D721Med (cell line): ENCODE measurements around the gene IPO11.

ENCODE experiments used
- DNase-seq: peaks from one replicate; pipeline ENCODE4 v3.0.0; 2011; ENCODE audit warnings: low spot score; ENCODE audit not compliant: insufficient read length
- FAIRE-seq: peaks from 2 replicates; lab custom pipeline; 2011; peaks lifted over from hg19 to GRCh38; lab: Jason Lieb, UNC
- TF ChIP-seq, protein P1 (sequence below): IDR thresholded peaks from 2 replicates; pipeline ENCODE4 v1.5.1; 2012; ENCODE audit warnings: mild to moderate bottlenecking, control low read depth; ENCODE audit not compliant: insufficient read depth; ENCODE audit errors: missing control alignments

IPO11 gene

DNA sequence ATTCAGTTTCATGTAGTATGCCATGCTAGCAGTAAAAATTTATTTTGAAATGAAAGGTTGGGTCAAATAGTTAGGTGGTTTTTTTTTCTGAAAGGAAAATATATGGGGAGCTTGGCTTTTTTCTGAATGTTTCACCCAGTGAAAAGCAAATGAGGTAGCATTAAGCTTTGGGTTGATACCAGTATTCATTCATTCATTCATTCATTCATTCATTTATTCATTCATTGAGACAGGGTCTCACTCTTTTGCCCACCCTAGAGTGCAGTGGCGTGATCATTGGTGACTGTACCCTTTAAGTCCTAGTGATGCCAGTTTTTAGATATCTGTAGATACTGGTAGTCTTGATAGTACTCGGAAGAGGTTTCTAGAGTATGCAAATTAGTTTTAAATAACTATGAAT, 123.7 kb downstream of the IPO11 start:
- FAIRE-seq = no peak
- TF ChIP-seq, protein P1, sequence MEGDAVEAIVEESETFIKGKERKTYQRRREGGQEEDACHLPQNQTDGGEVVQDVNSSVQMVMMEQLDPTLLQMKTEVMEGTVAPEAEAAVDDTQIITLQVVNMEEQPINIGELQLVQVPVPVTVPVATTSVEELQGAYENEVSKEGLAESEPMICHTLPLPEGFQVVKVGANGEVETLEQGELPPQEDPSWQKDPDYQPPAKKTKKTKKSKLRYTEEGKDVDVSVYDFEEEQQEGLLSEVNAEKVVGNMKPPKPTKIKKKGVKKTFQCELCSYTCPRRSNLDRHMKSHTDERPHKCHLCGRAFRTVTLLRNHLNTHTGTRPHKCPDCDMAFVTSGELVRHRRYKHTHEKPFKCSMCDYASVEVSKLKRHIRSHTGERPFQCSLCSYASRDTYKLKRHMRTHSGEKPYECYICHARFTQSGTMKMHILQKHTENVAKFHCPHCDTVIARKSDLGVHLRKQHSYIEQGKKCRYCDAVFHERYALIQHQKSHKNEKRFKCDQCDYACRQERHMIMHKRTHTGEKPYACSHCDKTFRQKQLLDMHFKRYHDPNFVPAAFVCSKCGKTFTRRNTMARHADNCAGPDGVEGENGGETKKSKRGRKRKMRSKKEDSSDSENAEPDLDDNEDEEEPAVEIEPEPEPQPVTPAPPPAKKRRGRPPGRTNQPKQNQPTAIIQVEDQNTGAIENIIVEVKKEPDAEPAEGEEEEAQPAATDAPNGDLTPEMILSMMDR = no peak

DNA sequence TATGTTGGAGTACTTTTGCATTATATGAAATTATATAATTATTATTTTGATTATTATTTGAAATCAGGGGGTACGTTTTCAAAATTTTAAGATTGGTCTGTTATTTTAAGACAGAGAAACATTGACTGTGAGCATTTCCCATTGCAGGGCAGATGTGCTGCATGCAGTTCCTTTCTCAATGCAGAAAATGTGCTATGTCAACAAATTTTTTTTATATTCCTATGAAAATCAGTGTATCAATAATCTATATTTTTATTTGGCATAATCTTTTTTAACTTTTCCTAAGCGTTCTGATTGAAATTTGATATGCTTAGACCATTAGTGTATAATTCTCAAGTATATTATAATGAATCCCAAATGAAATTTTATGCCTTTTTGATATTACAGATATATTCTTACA, 124.2 kb downstream of the IPO11 start:
- FAIRE-seq (no peak), DNase-seq (no peak)
- TF ChIP-seq, protein P1 = no peak

More for the DNA sequence above, 123.7 kb downstream of the IPO11 start:
- DNase-seq = no peak

DNA sequence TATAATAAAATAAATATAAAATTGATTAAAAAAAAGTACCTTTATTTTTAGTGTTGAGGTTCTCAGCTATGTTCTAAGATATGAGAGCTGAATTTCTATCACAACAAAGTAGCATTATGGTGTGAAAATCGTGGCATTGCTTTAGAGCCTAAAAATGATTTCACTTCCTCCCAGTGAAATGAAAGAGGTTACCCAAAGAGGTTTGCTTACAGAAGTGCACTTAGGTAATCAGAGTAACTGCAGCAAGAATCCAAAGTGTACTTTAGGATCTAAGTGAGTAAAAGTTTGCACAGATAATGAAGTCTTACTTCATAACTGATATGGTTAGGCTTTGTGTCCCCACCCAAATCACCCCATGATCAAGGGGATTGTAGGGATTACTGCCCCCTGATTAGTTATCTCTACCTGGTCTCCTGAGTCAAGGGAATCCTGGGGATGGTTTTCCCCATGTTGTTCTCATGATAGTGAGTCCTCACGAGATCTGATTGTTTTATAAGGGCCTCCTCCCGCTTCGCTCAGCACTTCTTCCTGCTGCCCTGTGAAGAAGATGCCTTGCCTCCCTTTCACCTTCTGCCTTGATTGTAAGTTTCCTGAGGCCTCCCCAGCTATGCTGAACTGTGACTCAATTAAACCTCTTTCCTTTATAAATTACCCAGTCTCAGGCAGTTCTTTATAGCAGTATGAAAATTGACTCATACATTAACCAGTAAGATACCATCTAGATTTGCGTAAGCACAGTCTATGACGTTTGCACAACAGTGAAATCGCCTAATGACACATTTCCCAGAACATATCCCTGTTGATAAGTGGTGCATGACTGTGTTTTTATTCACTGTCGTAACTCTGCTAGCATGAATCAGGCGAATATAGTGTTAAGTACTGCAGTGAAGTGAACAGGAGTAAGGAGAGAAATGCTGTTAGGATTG, 125.7 kb downstream of the IPO11 start:
- TF ChIP-seq, protein P1 = no peak
- DNase-seq (no peak), FAIRE-seq (peak; percentile 81)

DNA sequence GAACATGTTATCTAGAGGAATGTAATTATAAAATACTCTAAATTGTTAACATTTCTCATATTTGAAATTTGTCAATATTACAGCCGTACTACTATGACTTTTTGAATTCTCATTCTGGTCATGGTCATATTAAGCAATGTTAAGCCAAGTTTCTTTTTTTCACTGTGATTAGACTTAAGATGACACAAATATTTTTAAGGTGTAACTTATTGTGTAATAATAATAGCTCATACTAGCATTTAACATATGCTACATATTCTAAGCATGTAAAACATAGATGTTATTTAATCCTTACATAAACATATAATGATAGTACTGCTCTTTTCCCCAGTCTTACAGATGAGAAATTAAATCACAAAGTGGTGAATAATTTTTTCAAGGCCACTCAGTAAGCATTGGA, 130.2 kb downstream of the IPO11 start:
- no peak for DNase-seq
- no peak for FAIRE-seq
- TF ChIP-seq, protein P1 = no peak

DNA sequence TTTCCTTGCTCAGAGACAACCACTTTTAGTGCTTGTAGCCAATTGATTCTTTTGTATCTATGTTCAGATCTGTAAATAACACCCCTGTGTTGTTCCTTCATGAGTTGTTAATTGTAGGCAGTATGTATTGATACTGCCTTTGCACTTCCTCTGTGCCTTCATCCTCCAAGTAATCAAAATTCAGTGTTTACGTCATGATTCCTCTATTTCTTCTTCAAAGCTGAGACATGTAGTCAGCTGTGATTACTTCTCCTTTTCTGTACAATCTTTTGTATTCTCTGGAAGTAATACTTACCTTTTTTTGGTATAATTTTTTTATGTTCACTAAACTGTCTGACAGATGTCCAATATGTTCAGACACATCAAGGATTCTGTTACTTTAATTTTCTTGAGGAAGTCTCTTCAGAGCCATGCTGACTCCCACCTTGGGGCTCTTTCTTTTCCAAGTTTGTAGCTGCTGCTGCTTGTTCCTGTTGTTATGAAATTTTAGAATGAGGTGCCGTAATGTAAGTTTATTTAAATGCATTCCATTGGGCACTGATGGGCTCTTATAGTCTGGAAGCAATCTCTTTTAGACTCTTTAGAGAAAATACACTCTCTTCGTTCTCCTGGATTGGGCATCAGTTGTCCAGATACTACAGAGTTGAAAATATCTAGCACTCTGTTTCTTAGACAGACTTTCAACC, 135.5 kb downstream of the IPO11 start:
- TF ChIP-seq, protein P1 = no peak
- no peak for DNase-seq
- no peak for FAIRE-seq

DNA sequence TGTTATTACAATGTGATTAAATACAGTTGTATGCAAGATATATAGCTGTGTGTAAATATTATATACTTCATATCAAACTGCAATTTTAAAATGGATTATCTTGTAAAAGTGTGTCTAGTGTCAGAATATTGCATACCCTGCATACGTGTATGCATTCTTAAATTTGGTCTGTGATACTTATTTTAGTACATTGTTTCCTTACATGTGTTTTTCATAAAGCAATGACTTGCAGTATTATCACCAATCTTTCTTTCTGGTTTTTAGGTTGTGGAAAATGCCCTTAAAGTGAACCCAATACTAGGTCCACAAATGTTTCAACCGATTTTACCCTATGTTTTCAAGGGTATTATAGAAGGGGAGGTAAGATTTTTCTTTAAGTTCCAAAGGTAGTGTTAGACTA, 137.5 kb downstream of the IPO11 start:
- TF ChIP-seq, protein P1 = no peak
- DNase-seq (no peak), FAIRE-seq (no peak)

DNA sequence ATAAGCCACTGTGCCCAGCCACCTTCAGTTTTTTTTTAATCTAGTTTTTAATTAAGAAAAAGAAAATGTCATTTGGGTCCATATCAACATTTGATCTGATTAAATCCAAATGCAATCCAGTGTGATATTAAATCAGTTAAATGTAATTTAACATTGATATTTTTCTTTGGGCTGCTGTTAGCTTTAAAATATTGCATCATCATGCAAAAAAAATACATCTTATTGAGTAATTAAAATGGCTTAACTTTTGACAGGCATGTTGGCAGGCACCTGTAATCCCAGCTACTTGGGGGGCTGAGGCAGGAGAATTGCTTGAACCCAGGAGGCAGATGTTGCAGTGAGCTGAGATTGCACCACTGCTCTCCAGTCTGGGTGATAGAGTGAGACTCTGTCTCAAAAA, 143.4 kb downstream of the IPO11 start:
- FAIRE-seq (no peak), DNase-seq (no peak)
- TF ChIP-seq, protein P1 = no peak
